Gastroesophageal sphincter (tissue), 4 donors: ENCODE results near the gene RIOK2. TPM values are rescaled to one million over a fixed set of nuclear protein-coding genes. Genes with fewer than 3 reads are reported as not detected.

Experiments
- ATAC-seq: fragments of 150-250 bp; one replicate; pipeline ENCODE4 v1.9.1; 2016; ENCODE audit warnings: mild to moderate bottlenecking, moderate library complexity
- H3K27ac ChIP-seq, 4 donors: fragments of 200-600 bp; sonication (generic) in 3 of 4; 1 replicate in 3 of 4; 2 replicates in 1 of 4; pipeline ENCODE4 v1.5.1; 2016 to 2019
- H3K27me3 ChIP-seq: fragments of 200-600 bp; sonication (generic); one replicate; pipeline ENCODE4 v1.5.1; 2019
- H3K36me3 ChIP-seq, 2 donors: fragments of 200-600 bp; sonication (generic); one replicate each; pipeline ENCODE4 v1.5.1; 2019; ENCODE audit warnings: control low read depth in 1 of 2
- H3K4me1 ChIP-seq, 3 donors: fragments of 200-600 bp; sonication (generic); 1 replicate in 2 of 3; 2 replicates in 1 of 3; pipeline ENCODE4 v1.5.1; 2016 to 2019; ENCODE audit warnings: control low read depth in 2 of 3
- H3K4me3 ChIP-seq, 2 donors: fragments of 200-600 bp; sonication (generic); one replicate each; pipeline ENCODE4 v1.5.1; 2019; ENCODE audit warnings: mild to moderate bottlenecking in 1 of 2, moderate library complexity in 1 of 2
- H3K9me3 ChIP-seq, 3 donors: fragments of 200-600 bp; sonication (generic); one replicate each; pipeline ENCODE4 v1.5.1; 2017 to 2019; ENCODE audit warnings: control low read depth in 2 of 3
- EP300 ChIP-seq: sonication (generic); formaldehyde crosslinking; IDR thresholded peaks from one replicate; pipeline ENCODE4 v1.6.1; 2017; ENCODE audit warnings: antibody characterized with exemption, mild to moderate bottlenecking
- POLR2A ChIP-seq, 2 donors: fragments of 450-650 bp; IDR thresholded peaks; one replicate each; pipeline ENCODE4 v1.6.1; 2017; ENCODE audit warnings: antibody characterized with exemption in 2 of 2, mild to moderate bottlenecking in 2 of 2, moderate library complexity in 1 of 2
- POLR2AphosphoS5 ChIP-seq: sonication (generic); formaldehyde crosslinking; IDR thresholded peaks from one replicate; pipeline ENCODE4 v1.6.1; 2017; ENCODE audit warnings: antibody characterized with exemption
- WGBS, 2 donors: methylation state at CpG; one replicate each; pipeline ENCODE4 v1.1.5; 2018; ENCODE audit warnings: low coverage in 1 of 2; 5-methylcytosine and 5-hydroxymethylcytosine counted together
- total RNA-seq, 4 donors: library from RNA; depleted of rRNA; stranded (reverse); fragments of >200 nt; gene quantifications; one replicate each; pipeline ENCODE4 v1.1.0, GENCODE V29; 2016
- TF ChIP-seq, protein P1 (sequence below), 4 experiments: fragments of 200-600 bp in 2 of 4; fragments of 450-650 bp in 2 of 4; sonication (generic) in 1 of 4; IDR thresholded peaks; one replicate each; pipeline ENCODE4 v1.5.1; 2017 to 2019; ENCODE audit warnings: antibody characterized with exemption in 4 of 4, mild to moderate bottlenecking in 2 of 4, moderate library complexity in 2 of 4

RIOK2 gene
- total RNA-seq, 4 donors from 2014 or later = 11.2 to 45.9 (median 26.0) TPM

DNA sequence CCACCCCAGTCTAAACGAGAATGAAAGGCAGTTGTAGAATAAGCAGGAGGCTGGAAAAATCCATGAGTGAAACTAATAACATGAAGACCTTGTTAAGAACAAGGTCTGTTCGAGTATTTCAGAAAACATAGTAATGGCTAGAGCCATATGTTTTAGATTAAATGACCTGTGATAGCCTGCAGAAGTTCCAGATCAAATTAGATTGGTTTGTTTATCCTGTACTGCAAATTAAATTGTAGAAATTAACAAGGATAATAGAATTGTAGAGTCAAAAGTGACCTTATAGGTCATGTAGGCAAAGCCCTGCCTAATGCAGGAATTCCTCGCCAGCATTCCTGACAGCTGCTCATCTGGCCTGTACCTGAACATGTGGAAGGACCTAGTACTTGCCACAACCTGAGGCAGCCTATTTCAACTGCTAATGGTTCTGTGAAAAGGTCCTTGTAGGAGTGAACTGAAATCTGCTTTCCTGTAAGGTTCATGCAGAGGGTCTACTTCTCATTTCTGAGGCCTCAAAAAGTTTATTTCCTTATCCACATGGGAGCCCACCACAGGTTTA, 57.8 kb downstream of the RIOK2 start:
- TF ChIP-seq EP300 (no peak), POLR2A (IDR thresholded peaks at IDR 0.05) (no peak), POLR2AphosphoS5 (no peak)
- TF ChIP-seq, protein P1, sequence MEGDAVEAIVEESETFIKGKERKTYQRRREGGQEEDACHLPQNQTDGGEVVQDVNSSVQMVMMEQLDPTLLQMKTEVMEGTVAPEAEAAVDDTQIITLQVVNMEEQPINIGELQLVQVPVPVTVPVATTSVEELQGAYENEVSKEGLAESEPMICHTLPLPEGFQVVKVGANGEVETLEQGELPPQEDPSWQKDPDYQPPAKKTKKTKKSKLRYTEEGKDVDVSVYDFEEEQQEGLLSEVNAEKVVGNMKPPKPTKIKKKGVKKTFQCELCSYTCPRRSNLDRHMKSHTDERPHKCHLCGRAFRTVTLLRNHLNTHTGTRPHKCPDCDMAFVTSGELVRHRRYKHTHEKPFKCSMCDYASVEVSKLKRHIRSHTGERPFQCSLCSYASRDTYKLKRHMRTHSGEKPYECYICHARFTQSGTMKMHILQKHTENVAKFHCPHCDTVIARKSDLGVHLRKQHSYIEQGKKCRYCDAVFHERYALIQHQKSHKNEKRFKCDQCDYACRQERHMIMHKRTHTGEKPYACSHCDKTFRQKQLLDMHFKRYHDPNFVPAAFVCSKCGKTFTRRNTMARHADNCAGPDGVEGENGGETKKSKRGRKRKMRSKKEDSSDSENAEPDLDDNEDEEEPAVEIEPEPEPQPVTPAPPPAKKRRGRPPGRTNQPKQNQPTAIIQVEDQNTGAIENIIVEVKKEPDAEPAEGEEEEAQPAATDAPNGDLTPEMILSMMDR (IDR thresholded peaks at IDR 0.05) = no peak
- no peak for ATAC-seq
- Histone ChIP-seq H3K27me3 (no peaks in the 10 kb centered on the region), H3K4me3 (no peak overlapping the region), H3K9me3 (no peaks in the 10 kb centered on the region), H3K36me3 (no peaks in the 10 kb centered on the region), H3K4me1 (no peaks in the 10 kb centered on the region), H3K27ac (no peak overlapping the region)
- 65 to 72% methylated on average over 3 of the region's 3 CpGs for WGBS, 2 donors

GRCh38 chr5:97124335-97124734, 58.7 kb downstream of the RIOK2 start:
- Histone ChIP-seq H3K4me3 (no peak overlapping the region), H3K4me1 (no peaks in the 10 kb centered on the region), H3K27ac (no peak overlapping the region), H3K27me3 (no peaks in the 10 kb centered on the region), H3K36me3 (no peaks in the 10 kb centered on the region), H3K9me3 (no peaks in the 10 kb centered on the region)
- 40 to 91% methylated on average over 1 to 2 of the region's 2 CpGs for WGBS, 2 donors
- no peak for ATAC-seq
- TF ChIP-seq POLR2AphosphoS5 (no peak), EP300 (no peak), POLR2A (IDR thresholded peaks at IDR 0.05) (no peak)
- TF ChIP-seq, protein P1 (IDR thresholded peaks at IDR 0.05) = no peak

- Histone ChIP-seq H3K4me3 (no peak overlapping the region), H3K36me3 (no peaks in the 10 kb centered on the region), H3K27ac (no peak overlapping the region), H3K27me3 (no peaks in the 10 kb centered on the region), H3K4me1 (no peaks in the 10 kb centered on the region), H3K9me3 (no peaks in the 10 kb centered on the region)
- TF ChIP-seq POLR2A (IDR thresholded peaks at IDR 0.05) (no peak), POLR2AphosphoS5 (no peak), EP300 (no peak)
- TF ChIP-seq, protein P1 (IDR thresholded peaks at IDR 0.05) = no peak
- no peak for ATAC-seq
- WGBS, 2 donors = 81 to 88% methylated on average over 3 to 5 of the region's 5 CpGs
Measured at GRCh38 chr5:97121848-97122247, 61.2 kb downstream of the RIOK2 start.

DNA sequence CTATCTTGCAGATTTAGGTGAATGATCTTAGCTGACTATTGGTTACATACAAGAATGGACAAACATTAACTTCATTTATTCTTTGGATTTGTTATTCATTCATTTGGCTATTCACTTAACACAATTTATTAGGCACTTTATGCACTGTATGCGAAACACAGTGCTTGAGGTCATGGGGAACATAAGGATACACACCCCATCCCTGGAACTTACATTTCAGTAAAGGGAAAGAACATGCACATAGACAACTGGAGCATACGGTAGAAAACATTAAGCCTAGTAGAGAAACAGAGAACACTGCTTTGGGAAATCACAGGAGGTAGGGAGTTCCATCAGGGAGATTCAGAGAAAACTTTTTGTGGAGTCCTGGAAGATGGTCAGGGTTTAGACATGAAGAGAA, 62.9 kb downstream of the RIOK2 start:
- no peak for TF ChIP-seq EP300
- no peak for ATAC-seq
- 40 to 64% methylated on average over 1 to 2 of the region's 2 CpGs for WGBS, 2 donors
- Histone ChIP-seq H3K9me3 (no peaks in the 10 kb centered on the region), H3K36me3 (no peaks in the 10 kb centered on the region), H3K4me3 (no peak overlapping the region), H3K4me1 (no peaks in the 10 kb centered on the region), H3K27ac (no peak overlapping the region), H3K27me3 (no peaks in the 10 kb centered on the region)

GRCh38 chr5:97119007-97119390, 64.0 kb downstream of the RIOK2 start:
- no peaks in the 10 kb centered on the region for H3K27me3 ChIP-seq
- H3K9me3 ChIP-seq = no peaks in the 10 kb centered on the region
- no peak overlapping the region for H3K4me3 ChIP-seq
- TF ChIP-seq POLR2A (IDR thresholded peaks at IDR 0.05) (no peak), POLR2AphosphoS5 (no peak), EP300 (no peak)
- TF ChIP-seq, protein P1 (IDR thresholded peaks at IDR 0.05) = no peak
- H3K27ac ChIP-seq = no peak overlapping the region
- WGBS, 2 donors = 81 to 94% methylated on average over 2 of the region's 2 CpGs
- no peaks in the 10 kb centered on the region for H3K36me3 ChIP-seq
- no peak for ATAC-seq
- H3K4me1 ChIP-seq = no peaks in the 10 kb centered on the region
